Cortex of kidney (tissue), 1 donor: ENCODE results near the gene COL8A1.
"Not testable (repeated sequence)": the region's sequence is repeated elsewhere in the genome, so short reads cannot be mapped to it uniquely, and the experiment has no call there.

Source experiments
- DNase-seq: peaks from one replicate; lab custom pipeline; 2025; lab: John Stamatoyannopoulos, UW

Gene COL8A1

GRCh38 chr3:99799422-99799821, 161.0 kb downstream of the COL8A1 start:
- no peak for DNase-seq

GRCh38 chr3:99803297-99803696, 164.9 kb downstream of the COL8A1 start:
- DNase-seq = no peak

GRCh38 chr3:99805160-99805559, 166.8 kb downstream of the COL8A1 start:
- DNase-seq = no peak

- no peak for DNase-seq
Measured at GRCh38 chr3:99808163-99808794, 169.9 kb downstream of the COL8A1 start.

- DNase-seq = no peak
Measured at GRCh38 chr3:99809565-99809964, 171.2 kb downstream of the COL8A1 start.

GRCh38 chr3:99810403-99810802, 172.0 kb downstream of the COL8A1 start:
- DNase-seq = no peak

GRCh38 chr3:99817047-99817436, 178.6 kb downstream of the COL8A1 start:
- DNase-seq = no peak

- DNase-seq = peak; percentile 24
Measured at GRCh38 chr3:99817437-99818240, 179.2 kb downstream of the COL8A1 start, which contains the start of gene CMSS1. Gene CMSS1 (plus strand): TSS chr3:99817862.

- no peak for DNase-seq
Measured at GRCh38 chr3:99818818-99819217, 180.4 kb downstream of the COL8A1 start.

GRCh38 chr3:99823723-99824711, 185.6 kb downstream of the COL8A1 start:
- no peak for DNase-seq

- no peak for DNase-seq
Measured at GRCh38 chr3:99825004-99825640, 186.7 kb downstream of the COL8A1 start.

GRCh38 chr3:99829844-99830243, 191.4 kb downstream of the COL8A1 start:
- no peak for DNase-seq

- no peak for DNase-seq
Measured at GRCh38 chr3:99833617-99834205, 195.3 kb downstream of the COL8A1 start.

- DNase-seq = no peak
Measured at GRCh38 chr3:99834211-99834957, 196.0 kb downstream of the COL8A1 start.

- no peak for DNase-seq
Measured at GRCh38 chr3:99836681-99837080, 198.3 kb downstream of the COL8A1 start.

- no peak for DNase-seq
Measured at GRCh38 chr3:99837715-99838114, 199.3 kb downstream of the COL8A1 start.

- DNase-seq = no peak
Measured at GRCh38 chr3:99838755-99839154, 200.4 kb downstream of the COL8A1 start.

- DNase-seq = no peak
Measured at GRCh38 chr3:99839613-99840012, 201.2 kb downstream of the COL8A1 start.

- not testable (repeated sequence) for DNase-seq
Measured at GRCh38 chr3:99841949-99842348, 203.6 kb downstream of the COL8A1 start.

GRCh38 chr3:99842826-99843589, 204.6 kb downstream of the COL8A1 start:
- DNase-seq = no peak
